Activated CD4-positive, alpha-beta T cell treated with anti-CD3 and anti-CD28 coated beads for 4 hours (primary cell): ENCODE data around the gene AOPEP.
"Not testable (repeated sequence)": the region's sequence is repeated elsewhere in the genome, so short reads cannot be mapped to it uniquely, and the experiment has no call there.

Experiments used
- DNase-seq, 2 donors: peaks; one replicate each; pipeline ENCODE4 v3.0.0-alpha.2; 2020

The AOPEP gene

GRCh38 chr9:94872891-94873511 is 146.5 kb downstream of the AOPEP start:
- no peak for DNase-seq

- DNase-seq: no peak
Measured at GRCh38 chr9:94874316-94874715, 147.8 kb downstream of the AOPEP start.

GRCh38 chr9:94875300-94876020 is 149.0 kb downstream of the AOPEP start:
- DNase-seq: no peak

GRCh38 chr9:94878804-94879203 is 152.3 kb downstream of the AOPEP start:
- DNase-seq: not testable (repeated sequence)

GRCh38 chr9:94879230-94879629 is 152.7 kb downstream of the AOPEP start:
- DNase-seq: no peak

GRCh38 chr9:94881023-94881422 is 154.5 kb downstream of the AOPEP start:
- no peak for DNase-seq

- DNase-seq: no peak
Measured at GRCh38 chr9:94881454-94881853, 155.0 kb downstream of the AOPEP start.

GRCh38 chr9:94881940-94882339 is 155.4 kb downstream of the AOPEP start:
- no peak for DNase-seq

GRCh38 chr9:94882966-94883641 is 156.6 kb downstream of the AOPEP start:
- DNase-seq: no peak

GRCh38 chr9:94885854-94886447 is 159.5 kb downstream of the AOPEP start:
- DNase-seq: no peak

- no peak for DNase-seq
Measured at GRCh38 chr9:94887721-94888120, 161.2 kb downstream of the AOPEP start.

- no peak for DNase-seq
Measured at GRCh38 chr9:94888775-94889174, 162.3 kb downstream of the AOPEP start.

GRCh38 chr9:94889628-94890027 is 163.1 kb downstream of the AOPEP start:
- DNase-seq: no peak

GRCh38 chr9:94891183-94891582 is 164.7 kb downstream of the AOPEP start:
- DNase-seq: no peak

- no peak for DNase-seq
Measured at GRCh38 chr9:94892675-94893074, 166.2 kb downstream of the AOPEP start.

GRCh38 chr9:94894094-94894699 is 167.7 kb downstream of the AOPEP start:
- no peak for DNase-seq

- DNase-seq: no peak
Measured at GRCh38 chr9:94895668-94896067, 169.2 kb downstream of the AOPEP start.

GRCh38 chr9:94896512-94896911 is 170.0 kb downstream of the AOPEP start:
- no peak for DNase-seq

GRCh38 chr9:94899464-94900221 is 173.1 kb downstream of the AOPEP start:
- no peak for DNase-seq

- DNase-seq: no peak
Measured at GRCh38 chr9:94900222-94901018, 173.9 kb downstream of the AOPEP start.

- no peak for DNase-seq
Measured at GRCh38 chr9:94901019-94901363, 174.5 kb downstream of the AOPEP start.

- DNase-seq: no peak
Measured at GRCh38 chr9:94903961-94904421, 177.5 kb downstream of the AOPEP start.
